GM23338 (cell line): ENCODE measurements around the gene EDEM1. TPM values are rescaled to one million over a fixed set of nuclear protein-coding genes. Genes with fewer than 3 reads are reported as not detected.

Experiments used
- ATAC-seq: fragments of 200-7000 bp; cut with Tn5 transposase; 3 replicates; pipeline ENCODE4 v1.9.1; 2020
- DNase-seq: peaks from one replicate; pipeline ENCODE4 v3.0.0-alpha.2; 2015; ENCODE audit warnings: low spot score
- H2AFZ ChIP-seq: fragments of 200-600 bp; sonication (generic); 2 replicates; pipeline ENCODE4 v1.8.0; 2016; ENCODE audit warnings: antibody characterized with exemption, mild to moderate bottlenecking, moderate library complexity
- H3F3A ChIP-seq: fragments of 200-600 bp; sonication (generic); replicated peaks from 2 replicates; pipeline ENCODE4 v1.8.0; 2017; ENCODE audit warnings: antibody characterized with exemption, mixed run types, low read depth
- H3K27ac ChIP-seq: fragments of 200-600 bp; sonication (generic); 2 replicates; pipeline ENCODE4 v1.6.1; 2016; ENCODE audit warnings: low read depth
- H3K27me3 ChIP-seq: fragments of 200-600 bp; sonication (generic); 2 replicates; pipeline ENCODE4 v1.8.0; 2016; ENCODE audit warnings: mild to moderate bottlenecking, mixed run types, moderate library complexity; ENCODE audit not compliant: insufficient read depth
- H3K36me3 ChIP-seq: fragments of 200-600 bp; sonication (generic); 2 replicates; pipeline ENCODE4 v1.8.0; 2016; ENCODE audit warnings: mild to moderate bottlenecking; ENCODE audit not compliant: insufficient read depth
- H3K4me1 ChIP-seq: fragments of 200-600 bp; sonication (generic); 2 replicates; pipeline ENCODE4 v1.8.0; 2016; ENCODE audit warnings: mild to moderate bottlenecking, moderate library complexity; ENCODE audit not compliant: insufficient read depth
- H3K4me2 ChIP-seq: fragments of 200-600 bp; sonication (generic); 2 replicates; pipeline ENCODE4 v1.7.1; 2017; ENCODE audit warnings: mixed run types
- H3K4me3 ChIP-seq: fragments of 200-600 bp; sonication (generic); 2 replicates; pipeline ENCODE4 v1.6.1; 2016; ENCODE audit warnings: mixed run types
- H3K79me2 ChIP-seq: fragments of 200-600 bp; sonication (generic); replicated peaks from 2 replicates; pipeline ENCODE4 v1.8.0; 2017; ENCODE audit warnings: mild to moderate bottlenecking; ENCODE audit not compliant: insufficient read depth
- H3K9me2 ChIP-seq: fragments of 200-600 bp; sonication (generic); 2 replicates; pipeline ENCODE4 v1.8.0; 2017; ENCODE audit not compliant: insufficient read depth
- H4K20me1 ChIP-seq: fragments of 200-600 bp; sonication (generic); replicated peaks from 2 replicates; pipeline ENCODE4 v1.8.0; 2017; ENCODE audit warnings: mild to moderate bottlenecking; ENCODE audit not compliant: insufficient read depth
- H3K27ac Mint-ChIP-seq: 2 replicates; pipeline ENCODE4 v1.8.0; 2020; ENCODE audit warnings: inconsistent platforms, mild to moderate bottlenecking, moderate library complexity, mixed read lengths
- H3K27me3 Mint-ChIP-seq: 3 replicates; pipeline ENCODE4 v1.8.0; 2022; ENCODE audit warnings: low read depth, mild to moderate bottlenecking, moderate library complexity, mixed read lengths, inconsistent platforms; ENCODE audit not compliant: insufficient read depth, poor library complexity
- H3K36me3 Mint-ChIP-seq: 3 replicates; pipeline ENCODE4 v1.8.0; 2021; ENCODE audit warnings: low read depth, mild to moderate bottlenecking, inconsistent platforms, moderate library complexity, mixed read lengths
- H3K4me1 Mint-ChIP-seq: 3 replicates; pipeline ENCODE4 v1.8.0; 2020; ENCODE audit warnings: mild to moderate bottlenecking, inconsistent platforms, mixed read lengths
- H3K4me3 Mint-ChIP-seq: 3 replicates; pipeline ENCODE4 v1.8.0; 2021; ENCODE audit warnings: moderate library complexity, mild to moderate bottlenecking, inconsistent platforms, mixed read lengths
- H3K9me3 Mint-ChIP-seq: 3 replicates; pipeline ENCODE4 v1.8.0; 2020; ENCODE audit warnings: moderate library complexity, mild to moderate bottlenecking, inconsistent platforms, mixed read lengths
- CREB1 ChIP-seq: fragments of 250-450 bp; sonication (Bioruptor Pico); IDR thresholded peaks from 2 replicates; pipeline ENCODE4 v1.5.0; 2020; ENCODE audit warnings: low read depth, mild to moderate bottlenecking, moderate library complexity
- ETS1 ChIP-seq: IDR thresholded peaks from 2 replicates; pipeline ENCODE4 v1.6.1; 2016; ENCODE audit warnings: antibody characterized with exemption
- EZH2phosphoT487 ChIP-seq: fragments of 200-600 bp; sonication (generic); IDR thresholded peaks from one replicate; pipeline ENCODE4 v1.8.1; 2018; ENCODE audit warnings: antibody characterized with exemption; ENCODE audit not compliant: unreplicated experiment
- JUNB ChIP-seq: IDR thresholded peaks from one replicate; pipeline ENCODE4 v1.6.1; 2016; ENCODE audit warnings: antibody characterized with exemption; ENCODE audit not compliant: unreplicated experiment
- POLR2AphosphoS5 ChIP-seq: IDR thresholded peaks from 2 replicates; pipeline ENCODE4 v1.6.1; 2016; ENCODE audit warnings: antibody characterized with exemption, low read depth
- REST ChIP-seq: IDR thresholded peaks from one replicate; pipeline ENCODE4 v1.6.1; 2018; ENCODE audit warnings: antibody characterized with exemption; ENCODE audit not compliant: unreplicated experiment
- ZNF114 ChIP-seq: fragments of 250-450 bp; sonication (Bioruptor Pico); IDR thresholded peaks from 2 replicates; pipeline ENCODE4 v1.5.0; 2020; ENCODE audit warnings: mild to moderate bottlenecking, moderate library complexity
- ZNF331 ChIP-seq: fragments of 250-450 bp; sonication (Bioruptor Pico); IDR thresholded peaks from 2 replicates; pipeline ENCODE4 v1.5.0; 2020; ENCODE audit warnings: low read depth, mild to moderate bottlenecking, moderate library complexity
- ZNF462 ChIP-seq: fragments of 250-450 bp; sonication (Bioruptor Pico); IDR thresholded peaks from 2 replicates; pipeline ENCODE4 v1.5.0; 2020; ENCODE audit warnings: mild to moderate bottlenecking, moderate library complexity
- polyA plus RNA-seq: library from polyadenylated mRNA; unstranded; fragments of >200 nt; fragmentation: Nextera tagmentation; extraction: Ambion mirVana; gene quantifications from 2 replicates; pipeline ENCODE4 v1.2.1, GENCODE V29; 2016
- total RNA-seq: library from RNA; depleted of rRNA; stranded (reverse); fragments of >200 nt; shearing (Covaris generic); gene quantifications from 2 replicates; pipeline ENCODE4 v1.2.3, GENCODE V29; 2014

Gene EDEM1
- total and polyA plus RNA-seq, 2 experiments from 2014 or later, result 2.2 to 36.7 TPM

GRCh38 chr3:5232570-5232969, 45.1 kb downstream of the EDEM1 start (continued):
- TF ChIP-seq ZNF462 (CRISPR knock-in tag), result peak; percentile 90
- TF ChIP-seq POLR2AphosphoS5, result no peak
- TF ChIP-seq JUNB, result no peak

- DNase-seq, result no peak
- no peaks in the 10 kb centered on the region for H3K4me1 ChIP-seq
- H2AFZ ChIP-seq, result no peak overlapping the region
- H3K4me1 Mint-ChIP-seq, result peaks cover 11% of the 10 kb centered on the region
- no peaks in the 10 kb centered on the region for H3F3A ChIP-seq
- H3K27ac Mint-ChIP-seq, result no peak overlapping the region
- no peaks in the 10 kb centered on the region for H3K9me2 ChIP-seq
- no peak overlapping the region for H3K4me3 ChIP-seq
- H3K27me3 ChIP-seq, result no peaks in the 10 kb centered on the region
- no peak overlapping the region for H3K4me3 Mint-ChIP-seq
- H3K27ac ChIP-seq, result no peak overlapping the region
- H3K36me3 Mint-ChIP-seq, result no peaks in the 10 kb centered on the region
- ATAC-seq, result no peak
- no peak overlapping the region for H3K4me2 ChIP-seq
- no peaks in the 10 kb centered on the region; the same call in 1 of the 2 replicates for H4K20me1 ChIP-seq
- no peaks in the 10 kb centered on the region for H3K36me3 ChIP-seq
- peaks cover 7% of the 10 kb centered on the region for H3K9me3 Mint-ChIP-seq
- peaks cover 6% of the 10 kb centered on the region for H3K27me3 Mint-ChIP-seq
- no peaks in the 10 kb centered on the region for H3K79me2 ChIP-seq
- TF ChIP-seq JUNB, result no peak
- no peak for TF ChIP-seq EZH2phosphoT487
- TF ChIP-seq REST, result no peak
- no peak for TF ChIP-seq ZNF331
- TF ChIP-seq CREB1, result no peak
- TF ChIP-seq POLR2AphosphoS5, result no peak
- no peak for TF ChIP-seq ZNF114 (CRISPR knock-in tag)
- no peak for TF ChIP-seq ETS1
Measured at GRCh38 chr3:5233026-5233425, 45.5 kb downstream of the EDEM1 start.
